GM12878 (cell line): ENCODE measurements around the gene DCX. TPM values are rescaled to one million over a fixed set of nuclear protein-coding genes. Genes with fewer than 3 reads are reported as not detected.

Source experiments
- ATAC-seq: fragments of 200-7000 bp; cut with Tn5 transposase; 3 replicates; pipeline ENCODE4 v1.9.1; 2020; ENCODE audit warnings: mild to moderate bottlenecking, moderate library complexity
- BruUV-seq: library from RNA; stranded (reverse); fragments of 400-500 nt; replicated peaks from 2 replicates; lab custom pipeline; 2021; lab: Mats Ljungman, UMichigan
- CTCF ChIA-PET: fragments of 300-600 bp; sonication (Branson Sonifier 250); formaldehyde crosslinking; extraction: SDS; loops from one replicate; lab custom pipeline; 2021; ENCODE audit warnings: inconsistent platforms; lab: Yijun Ruan, JAX
- POLR2A ChIA-PET: fragments of 350-600 bp; formaldehyde crosslinking; extraction: SDS; loops from one replicate; lab custom pipeline; 2021; ENCODE audit warnings: inconsistent platforms; lab: Charles Lee
- RAD21 ChIA-PET: fragments of 300-600 bp; sonication (Branson Sonifier 250); formaldehyde crosslinking; loops from one replicate; lab custom pipeline; 2023; ENCODE audit warnings: antibody characterized with exemption; ENCODE audit not compliant: unreplicated experiment; lab: Charles Lee
- SMC1A ChIA-PET: fragments of 300-600 bp; sonication (Branson Sonifier 250); formaldehyde crosslinking; loops from one replicate; lab custom pipeline; 2023; ENCODE audit not compliant: unreplicated experiment, uncharacterized antibody; lab: Charles Lee
- DNase-seq: peaks from one replicate; pipeline ENCODE4 v3.0.0-alpha.2; 2011; ENCODE audit warnings: low read depth, low spot score
- FAIRE-seq: peaks from 3 replicates; lab custom pipeline; 2011; peaks lifted over from hg19 to GRCh38; lab: Jason Lieb, UNC
- H2AFZ ChIP-seq: 2 replicates; pipeline ENCODE4 v1.6.0; 2011; ENCODE audit warnings: low read depth, low read length, control low read depth; ENCODE audit not compliant: control insufficient read depth
- H3K27ac ChIP-seq: 2 replicates; pipeline ENCODE4 v1.5.1; 2011; ENCODE audit warnings: control low read depth; ENCODE audit not compliant: control insufficient read depth, insufficient read depth
- H3K27me3 ChIP-seq, 2 experiments: replicated peaks in 1 of 2; 2 replicates each; pipeline versions ENCODE4 v1.6.0 to v1.6.1; 2011; ENCODE audit warnings: low read length in 1 of 2; ENCODE audit not compliant: control insufficient read depth in 2 of 2, insufficient read depth in 2 of 2
- H3K36me3 ChIP-seq, 2 experiments: 2 replicates each; pipeline ENCODE4 v1.5.1; 2011; ENCODE audit warnings: low read length in 1 of 2; ENCODE audit not compliant: control insufficient read depth in 2 of 2, insufficient read depth in 2 of 2
- H3K4me1 ChIP-seq: 2 replicates; pipeline ENCODE4 v1.6.1; 2011; ENCODE audit warnings: mild to moderate bottlenecking, low read length, moderate library complexity, mixed read lengths; ENCODE audit not compliant: control insufficient read depth, insufficient read depth
- H3K4me2 ChIP-seq: 2 replicates; pipeline ENCODE4 v1.6.0; 2011; ENCODE audit warnings: control low read depth; ENCODE audit not compliant: control insufficient read depth, insufficient read depth
- H3K4me3 ChIP-seq: fragments of 200-600 bp; sonication (generic); 2 replicates; pipeline ENCODE4 v1.5.1; 2016
- H3K79me2 ChIP-seq: 2 replicates; pipeline ENCODE4 v1.6.0; 2011; ENCODE audit warnings: low read length; ENCODE audit not compliant: control insufficient read depth, insufficient read depth
- H3K9ac ChIP-seq: 2 replicates; pipeline ENCODE4 v1.8.0; 2011; ENCODE audit warnings: low read length, control low read depth, mixed read lengths; ENCODE audit not compliant: control insufficient read depth, insufficient read depth
- H3K9me3 ChIP-seq: replicated peaks from 3 replicates; pipeline ENCODE4 v1.5.1; 2011; ENCODE audit warnings: mild to moderate bottlenecking, low read length; ENCODE audit not compliant: control insufficient read depth, insufficient read depth
- H4K20me1 ChIP-seq: 2 replicates; pipeline ENCODE4 v1.6.0; 2011; ENCODE audit not compliant: control insufficient read depth, insufficient read depth
- BCL11A ChIP-seq: IDR thresholded peaks from 2 replicates; pipeline ENCODE4 v1.6.1; 2011; ENCODE audit warnings: low read depth, low read length
- ESRRA ChIP-seq: IDR thresholded peaks from 2 replicates; pipeline ENCODE4 v1.6.1; 2012; ENCODE audit warnings: mild to moderate bottlenecking, low read length, improper control_type of control experiment
- FOXK2 ChIP-seq: fragments of 450-650 bp; IDR thresholded peaks from 2 replicates; pipeline ENCODE4 v1.6.1; 2017; ENCODE audit warnings: mild to moderate bottlenecking, moderate library complexity
- IRF5 ChIP-seq: fragments of 450-650 bp; IDR thresholded peaks from 2 replicates; pipeline ENCODE4 v1.6.1; 2017; ENCODE audit warnings: borderline replicate concordance
- JUND ChIP-seq: IDR thresholded peaks from 2 replicates; pipeline ENCODE4 v1.6.1; 2012; ENCODE audit warnings: low read depth, mild to moderate bottlenecking, low read length, improper control_type of control experiment, moderate library complexity
- LARP7 ChIP-seq: fragments of 450-650 bp; IDR thresholded peaks from 2 replicates; pipeline ENCODE4 v1.6.1; 2017; ENCODE audit warnings: mild to moderate bottlenecking
- NFIC ChIP-seq: IDR thresholded peaks from 2 replicates; pipeline ENCODE4 v1.6.1; 2012; ENCODE audit warnings: low read depth, mild to moderate bottlenecking, inconsistent platforms, low read length, moderate library complexity
- NFYA ChIP-seq: IDR thresholded peaks from 2 replicates; pipeline ENCODE4 v1.6.1; 2011; ENCODE audit warnings: low read depth, mild to moderate bottlenecking, low read length, improper control_type of control experiment, borderline replicate concordance
- NR2F1 ChIP-seq: fragments of 450-650 bp; conservative IDR thresholded peaks from 2 replicates; pipeline ENCODE4 v1.6.1; 2017; ENCODE audit warnings: mild to moderate bottlenecking
- POLR2AphosphoS2 ChIP-seq: IDR thresholded peaks from 2 replicates; pipeline ENCODE4 v1.6.1; 2011; ENCODE audit warnings: low read depth, mild to moderate bottlenecking, low read length, improper control_type of control experiment, moderate library complexity
- RAD51 ChIP-seq: fragments of 450-650 bp; IDR thresholded peaks from 2 replicates; pipeline ENCODE4 v1.6.1; 2016; ENCODE audit warnings: moderate library complexity, mild to moderate bottlenecking, inconsistent platforms
- RELB ChIP-seq: fragments of 450-650 bp; IDR thresholded peaks from 2 replicates; pipeline ENCODE4 v1.6.1; 2017; ENCODE audit warnings: low read depth, mild to moderate bottlenecking, moderate library complexity
- SP1 ChIP-seq: IDR thresholded peaks from one replicate; pipeline ENCODE4 v1.6.1; 2011; ENCODE audit warnings: low read depth, low read length
- SPI1 ChIP-seq: IDR thresholded peaks from 2 replicates; pipeline ENCODE4 v1.6.1; 2011; ENCODE audit warnings: low read depth, mild to moderate bottlenecking, low read length, moderate library complexity, borderline replicate concordance; ENCODE audit not compliant: insufficient read depth
- USF1 ChIP-seq: IDR thresholded peaks from 2 replicates; pipeline ENCODE4 v1.6.1; 2011; ENCODE audit warnings: borderline replicate concordance, low read depth, mild to moderate bottlenecking, moderate library complexity, mixed read lengths, low read length; ENCODE audit not compliant: insufficient read depth; ENCODE audit errors: extremely low read length
- ZBTB11 ChIP-seq: fragments of 450-650 bp; formaldehyde crosslinking; IDR thresholded peaks from 2 replicates; pipeline ENCODE4 v1.5.0; 2022; ENCODE audit warnings: mild to moderate bottlenecking, missing genetic modification characterization
- WGBS: methylation state at CpG from one replicate; pipeline ENCODE4 v1.1.6; 2016; ENCODE audit warnings: low lambda C conversion rate; ENCODE audit not compliant: insufficient replicate concordance, insufficient coverage; ENCODE audit errors: missing lambda C conversion rate; 5-methylcytosine and 5-hydroxymethylcytosine counted together
- in situ Hi-C: fragments of 300-500 bp; cut with MboI; formaldehyde crosslinking; loops from 9 replicates; pipeline ENCODE4 v1.14.3; 2018; ENCODE audit warnings: mixed read lengths
- intact Hi-C: fragments of 100-400 bp; cut with micrococcal nuclease; formaldehyde crosslinking; loops from one replicate; pipeline ENCODE4 v1.14.2; 2022; ENCODE audit not compliant: unreplicated experiment
- polyA plus RNA-seq, 11 experiments: library from polyadenylated mRNA; depleted of rRNA in 4 of 11; unstranded in 6 of 11; stranded (reverse) in 5 of 11; fragments of >200 nt; fragmentation: Nextera tagmentation in 4 of 11; fragmentation: Illumina TruSeq in 1 of 11; extraction: Ambion mirVana in 4 of 11; extraction: Trizol in 1 of 11; gene quantifications; 1 replicate in 1 of 11; 2 replicates in 10 of 11; pipeline versions ENCODE4 v1.2.1 to v1.2.3, GENCODE V29; 2011 to 2016; ENCODE audit warnings: inconsistent platforms in 2 of 11, missing spikeins in 2 of 11, low read depth in 1 of 11
- total RNA-seq, 4 experiments: library from RNA; depleted of rRNA in 3 of 4; stranded (reverse); fragments of >200 nt in 3 of 4; fragmentation: Illumina TruSeq in 1 of 4; extraction: Trizol in 1 of 4; gene quantifications; 2 replicates each; pipeline versions ENCODE4 v1.2.1 to v1.2.3, GENCODE V29; 2013 to 2021

DCX gene
- total and polyA plus RNA-seq, 10 of the 15 experiments (the other 5 are each of a cell fraction or from before 2014, with no cell fraction given): under 0.01 TPM; not detected in 9

- Histone ChIP-seq H3K27ac (no peak overlapping the region), H3K79me2 (no peaks in the 10 kb centered on the region), H2AFZ (no peak overlapping the region), H3K9ac (no peak overlapping the region), H3K4me1 (no peaks in the 10 kb centered on the region), H4K20me1 (no peaks in the 10 kb centered on the region), H3K27me3 (no peaks in the 10 kb centered on the region; a peak in 1 of 4 replicates), H3K4me2 (no peak overlapping the region), H3K9me3 (no peaks in the 10 kb centered on the region), H3K4me3 (no peak overlapping the region), H3K36me3 (no peaks in the 10 kb centered on the region)
- intact Hi-C loops: no loop called here
- TF ChIP-seq NR2F1: no peak
- no peak for TF ChIP-seq RELB
- TF ChIP-seq SPI1: no peak
- no peak for TF ChIP-seq SP1
- TF ChIP-seq POLR2AphosphoS2: no peak
- TF ChIP-seq NFYA: no peak
- TF ChIP-seq RAD51: no peak
- no peak for TF ChIP-seq NFIC
- no peak for TF ChIP-seq ESRRA
- no peak for TF ChIP-seq JUND
- no peak for TF ChIP-seq BCL11A
- no peak for TF ChIP-seq USF1
- TF ChIP-seq FOXK2: no peak
- no peak for TF ChIP-seq ZBTB11 (CRISPR knock-in tag)
- TF ChIP-seq IRF5: no peak
- no peak for TF ChIP-seq LARP7
- ChIA-PET POLR2A (no interaction called here), RAD21 (no interaction called here), CTCF (interaction anchor here (0.6 kb wide), 1 partner anchor 237 kb away, joined by 3 read pairs; no protein-coding TSS in a partner anchor), SMC1A (interaction anchor here (1.1 kb wide), 1 partner anchor 17 kb away, joined by 3 read pairs; no protein-coding TSS in a partner anchor)
- DNase-seq (no peak), ATAC-seq (no peak), FAIRE-seq (no peak)
- 33% methylated on average over 4 of the region's 4 CpGs for WGBS
- in situ Hi-C loops: no loop called here
- BruUV-seq: no TSS peak
These were observed 73.8 kb downstream of the DCX start for GRCh38 chrX:111338095-111338698.
